Fibroblast of skin of right quadriceps (primary cell): Measurements from ENCODE around the gene GPR82.
"Not testable (repeated sequence)": the region's sequence is repeated elsewhere in the genome, so short reads cannot be mapped to it uniquely, and the experiment has no call there.

Source experiments
- DNase-seq: peaks from one replicate; pipeline ENCODE4 v3.0.0-alpha.2; 2013

Gene GPR82

GRCh38 chrX:41723826-41724225, at the start of gene GPR82:
TSS of gene GPR82 (plus strand) at chrX:41724181. CDS start at chrX:41727027, 2,846 bp downstream.
- no peak for DNase-seq

GRCh38 chrX:41676361-41676760, 47.6 kb upstream of the GPR82 start:
- DNase-seq: not testable (repeated sequence)

GRCh38 chrX:41677183-41678060, 46.6 kb upstream of the GPR82 start:
- DNase-seq: no peak

GRCh38 chrX:41684138-41684537, 39.8 kb upstream of the GPR82 start:
- no peak for DNase-seq

GRCh38 chrX:41684940-41685339, 39.0 kb upstream of the GPR82 start:
- no peak for DNase-seq

- no peak for DNase-seq
Observed at GRCh38 chrX:41686788-41687187, 37.2 kb upstream of the GPR82 start.

GRCh38 chrX:41688156-41688555, 35.8 kb upstream of the GPR82 start:
- no peak for DNase-seq

- no peak for DNase-seq
Observed at GRCh38 chrX:41688835-41689234, 35.1 kb upstream of the GPR82 start, which contains the start of gene GPR34. TSS of gene GPR34 (plus strand) at chrX:41688973. CDS start at chrX:41695634, 6,661 bp downstream.

- no peak for DNase-seq
Observed at GRCh38 chrX:41689711-41690110, 34.3 kb upstream of the GPR82 start.

GRCh38 chrX:41692162-41692749, 31.7 kb upstream of the GPR82 start:
- DNase-seq: peak; percentile 80

GRCh38 chrX:41693024-41693423, 31.0 kb upstream of the GPR82 start:
- no peak for DNase-seq

GRCh38 chrX:41695426-41695825, 28.6 kb upstream of the GPR82 start:
- peak; percentile 28 for DNase-seq

GRCh38 chrX:41703574-41704029, 20.4 kb upstream of the GPR82 start:
- DNase-seq: no peak

GRCh38 chrX:41705042-41705441, 18.9 kb upstream of the GPR82 start:
- DNase-seq: no peak

GRCh38 chrX:41705680-41706374, 18.2 kb upstream of the GPR82 start:
- DNase-seq: no peak

- DNase-seq: no peak
Observed at GRCh38 chrX:41707218-41707617, 16.8 kb upstream of the GPR82 start.

- DNase-seq: no peak
Observed at GRCh38 chrX:41708486-41708885, 15.5 kb upstream of the GPR82 start.

GRCh38 chrX:41711021-41711667, 12.8 kb upstream of the GPR82 start:
- no peak for DNase-seq

- no peak for DNase-seq
Observed at GRCh38 chrX:41716222-41716621, 7.8 kb upstream of the GPR82 start.

GRCh38 chrX:41716767-41717473, 7.1 kb upstream of the GPR82 start:
- no peak for DNase-seq

GRCh38 chrX:41718481-41719235, 5.3 kb upstream of the GPR82 start:
- no peak for DNase-seq

GRCh38 chrX:41719610-41720009, 4.4 kb upstream of the GPR82 start:
- DNase-seq: not testable (repeated sequence)
